Endothelial cell of umbilical vein (primary cell): Measurements from ENCODE around the gene GGA2. TPM values are rescaled to one million over a fixed set of nuclear protein-coding genes. Genes with fewer than 3 reads are reported as not detected.

Experiments used
- BruUV-seq: library from RNA; stranded (reverse); fragments of 400-500 nt; replicated peaks from 2 replicates; lab custom pipeline; 2021; lab: Mats Ljungman, UMichigan
- CTCF ChIA-PET: fragments of 300-600, 350-600 bp; sonication (Branson Sonifier 250); formaldehyde crosslinking; loops from one replicate; lab custom pipeline; 2021; ENCODE audit warnings: antibody characterized with exemption, inconsistent platforms; lab: Charles Lee
- POLR2A ChIA-PET: fragments of 300-600, 350-600 bp; sonication (Branson Sonifier 250); formaldehyde crosslinking; loops from one replicate; lab custom pipeline; 2021; ENCODE audit warnings: antibody characterized with exemption, inconsistent platforms; lab: Charles Lee
- DNase-seq: peaks from one replicate; pipeline ENCODE4 v3.0.0-alpha.2; 2011; ENCODE audit warnings: low read depth, low spot score
- FAIRE-seq: peaks from 2 replicates; lab custom pipeline; 2011; peaks lifted over from hg19 to GRCh38; lab: Jason Lieb, UNC
- H2AFZ ChIP-seq: 2 replicates; pipeline ENCODE4 v1.6.0; 2012; ENCODE audit warnings: low read depth, low read length, control low read depth, inconsistent platforms
- H3K27ac ChIP-seq: 2 replicates; pipeline ENCODE4 v1.5.1; 2011; ENCODE audit warnings: low read depth, mild to moderate bottlenecking, control low read depth, low read length, moderate library complexity; ENCODE audit not compliant: insufficient read depth
- H3K27me3 ChIP-seq, 2 experiments: 2 replicates each; pipeline versions ENCODE4 v1.6.0 to v1.6.1; 2011; ENCODE audit warnings: low read length in 2 of 2, mixed read lengths in 1 of 2; ENCODE audit not compliant: control insufficient read depth in 2 of 2, insufficient read depth in 2 of 2
- H3K36me3 ChIP-seq, 2 experiments: 2 replicates in 1 of 2; 3 replicates in 1 of 2; pipeline ENCODE4 v1.5.1; 2011; ENCODE audit warnings: low read length in 2 of 2, mild to moderate bottlenecking in 1 of 2, moderate library complexity in 1 of 2; ENCODE audit not compliant: control insufficient read depth in 2 of 2, insufficient read depth in 2 of 2; ENCODE audit errors: extremely low read depth in 1 of 2
- H3K4me1 ChIP-seq: 3 replicates; pipeline ENCODE4 v1.5.1; 2011; ENCODE audit warnings: mild to moderate bottlenecking, low read length; ENCODE audit not compliant: control insufficient read depth, insufficient read depth; ENCODE audit errors: extremely low read depth
- H3K4me2 ChIP-seq: 2 replicates; pipeline ENCODE4 v1.6.1; 2011; ENCODE audit warnings: low read length, control low read depth, mixed read lengths; ENCODE audit not compliant: insufficient read depth
- H3K4me3 ChIP-seq, 3 experiments: fragments of 200-600 bp in 1 of 3; sonication (generic), shearing (Covaris generic) in 1 of 3; replicated peaks in 1 of 3; 2 replicates each; pipeline ENCODE4 v1.5.1; 2011 to 2016; ENCODE audit warnings: control low read depth in 3 of 3, low read length in 3 of 3, mild to moderate bottlenecking in 2 of 3, inconsistent platforms in 1 of 3, low read depth in 1 of 3, moderate library complexity in 1 of 3; ENCODE audit not compliant: insufficient read depth in 1 of 3
- H3K79me2 ChIP-seq: 2 replicates; pipeline ENCODE4 v1.6.0; 2012; ENCODE audit warnings: low read length, inconsistent platforms; ENCODE audit not compliant: control insufficient read depth, insufficient read depth
- H3K9ac ChIP-seq: replicated peaks from 2 replicates; pipeline ENCODE3; 2011; ENCODE audit warnings: low read length, control low read depth; ENCODE audit not compliant: insufficient read depth; ENCODE audit errors: extremely low read depth
- H3K9me1 ChIP-seq: replicated peaks from 3 replicates; pipeline ENCODE4 v1.6.0; 2011; ENCODE audit warnings: mild to moderate bottlenecking, low read length; ENCODE audit not compliant: control insufficient read depth, insufficient read depth; ENCODE audit errors: extremely low read depth
- H3K9me3 ChIP-seq: replicated peaks from 2 replicates; pipeline ENCODE4 v1.5.1; 2012; ENCODE audit warnings: low read length, inconsistent platforms; ENCODE audit not compliant: control insufficient read depth, insufficient read depth
- H4K20me1 ChIP-seq: replicated peaks from 2 replicates; pipeline ENCODE3; 2011; ENCODE audit warnings: mild to moderate bottlenecking, low read length; ENCODE audit not compliant: control insufficient read depth, insufficient read depth; ENCODE audit errors: extremely low read depth
- CTCF ChIP-seq, 2 donors: IDR thresholded peaks; 1 replicate in 1 of 2; 2 replicates in 1 of 2; pipeline ENCODE4 v1.5.1; 2011; ENCODE audit warnings: low read length in 2 of 2, mild to moderate bottlenecking in 2 of 2, moderate library complexity in 2 of 2, control low read depth in 1 of 2, inconsistent platforms in 1 of 2, low read depth in 1 of 2; ENCODE audit not compliant: insufficient read depth in 1 of 2; ENCODE audit errors: extremely low read depth in 1 of 2
- FOS ChIP-seq: IDR thresholded peaks from 2 replicates; pipeline ENCODE4 v1.6.1; 2011; ENCODE audit warnings: mild to moderate bottlenecking, low read length, moderate library complexity, borderline replicate concordance; ENCODE audit not compliant: insufficient read depth
- GATA2 ChIP-seq: IDR thresholded peaks from 2 replicates; pipeline ENCODE4 v1.7.0; 2011; ENCODE audit warnings: low read depth, mild to moderate bottlenecking, moderate library complexity, mixed read lengths, low read length; ENCODE audit not compliant: insufficient read length, insufficient read depth
- dilution Hi-C: fragments of 300-500 bp; cut with MboI; formaldehyde crosslinking; loops from one replicate; pipeline ENCODE4 v1.15.0; 2019; ENCODE audit warnings: low sequenced_read_pairs; ENCODE audit not compliant: extremely low pct_ligation_motif_present
- intact Hi-C: fragments of 100-400 bp; cut with micrococcal nuclease; formaldehyde crosslinking; loops from one replicate; pipeline ENCODE4 v1.10.0; 2022
- polyA plus RNA-seq, 4 experiments: library from polyadenylated mRNA; depleted of rRNA in 3 of 4; stranded (reverse) in 3 of 4; unstranded in 1 of 4; fragments of >200 nt; gene quantifications; 2 replicates each; pipeline versions ENCODE4 v1.2.1 to v1.2.3, GENCODE V29; 2011 to 2012; ENCODE audit warnings: missing spikeins in 1 of 4
- total RNA-seq: library from RNA; stranded (reverse); gene quantifications from 2 replicates; pipeline ENCODE4 v1.2.3, GENCODE V29; 2021

The GGA2 gene
- total and polyA plus RNA-seq, 2 donors (not counting 3 experiments of a cell fraction or from before 2014, with no cell fraction given) = 33.3 to 73.1 TPM

- TF ChIP-seq CTCF (IDR thresholded peaks at IDR 0.05; ENCODE audit: extremely low read depth in 1 of 2, insufficient read depth in 1 of 2, low read depth in 1 of 2, low read length in 2 of 2) (peak; percentile 89 to 96), FOS (no peak)
- Histone ChIP-seq H3K9me1 (no peaks in the 10 kb centered on the region), H3K27me3 (no peaks in the 10 kb centered on the region), H3K79me2 (no peaks in the 10 kb centered on the region), H4K20me1 (no peaks in the 10 kb centered on the region), H3K4me1 (no peaks in the 10 kb centered on the region), H3K36me3 (peaks cover 8 to 10% of the 10 kb centered on the region in 2 experiments), H2AFZ (no peak overlapping the region), H3K9me3 (no peaks in the 10 kb centered on the region), H3K4me3 (no peak overlapping the region), H3K4me2 (no peak overlapping the region), H3K27ac (no peak overlapping the region), H3K9ac (no peak overlapping the region)
- intact Hi-C loops (loop anchor here (2.0 kb wide), 2 partner anchors 139 to 375 kb away; no protein-coding TSS in a partner anchor), dilution Hi-C loops (no loop called here)
- DNase-seq = peak; percentile 81
- no TSS peak for BruUV-seq
- CTCF ChIA-PET = interaction anchor here (0.6 to 7.3 kb wide), 90 partner anchors 10 to 618 kb away, joined by 3 to 371 read pairs (median 5); partner anchors contain the start of genes COG7, GGA2, SCNN1G and UBFD1
- POLR2A ChIA-PET = interaction anchor here (0.6 to 1.5 kb wide), 2 partner anchors 12 to 500 kb away, joined by 3 to 4 read pairs; no protein-coding TSS in a partner anchor
- peak; percentile 62 for FAIRE-seq
Observed at GRCh38 chr16:23435500-23435899, 74.8 kb downstream of the GGA2 start.

DNA sequence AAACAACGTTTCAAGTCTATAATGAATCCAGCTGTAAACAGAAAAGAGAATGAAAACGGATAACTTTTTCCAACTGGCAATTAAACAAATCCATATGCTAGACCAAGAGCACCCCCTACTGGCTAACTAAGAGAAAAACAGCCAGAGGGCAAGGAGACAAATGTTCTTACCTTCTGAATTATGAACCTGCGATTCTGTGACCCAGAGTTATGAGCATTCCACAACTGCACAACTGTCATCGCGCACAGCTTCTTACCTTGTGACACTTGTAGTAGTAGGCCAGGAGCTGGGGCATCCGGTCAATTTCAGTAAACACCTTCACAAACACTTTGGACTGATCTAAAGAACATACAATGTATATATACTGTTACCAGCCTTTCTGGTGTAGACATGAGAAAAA, 75.9 kb downstream of the GGA2 start:
- no peaks in the 10 kb centered on the region for H3K79me2 ChIP-seq
- CTCF ChIA-PET = interaction anchor here (0.7 to 7.3 kb wide), 32 partner anchors 8 to 534 kb away, joined by 3 to 371 read pairs (median 4); partner anchors contain the start of genes SCNN1G and USP31
- no peak overlapping the region for H3K27ac ChIP-seq
- no peaks in the 10 kb centered on the region for H3K27me3 ChIP-seq
- BruUV-seq = no TSS peak
- no peaks in the 10 kb centered on the region for H4K20me1 ChIP-seq
- H3K9me1 ChIP-seq = no peaks in the 10 kb centered on the region
- peaks cover 8 to 10% of the 10 kb centered on the region in 2 experiments for H3K36me3 ChIP-seq
- no peaks in the 10 kb centered on the region for H3K4me1 ChIP-seq
- FAIRE-seq = peak; percentile 68
- dilution Hi-C loops = no loop called here
- POLR2A ChIA-PET = no interaction called here
- H2AFZ ChIP-seq = no peak overlapping the region
- TF ChIP-seq GATA2 (no peak), CTCF (IDR thresholded peaks at IDR 0.05; ENCODE audit: extremely low read depth in 1 of 2, insufficient read depth in 1 of 2, low read depth in 1 of 2, low read length in 2 of 2) (peak; percentile 64 to 70)
- peak; percentile 72 for DNase-seq
- H3K9ac ChIP-seq = no peak overlapping the region
- H3K4me3 ChIP-seq = no peak overlapping the region
- H3K4me2 ChIP-seq = no peak overlapping the region
- intact Hi-C loops = loop anchor here (1.0 to 5.0 kb wide), 7 partner anchors 42 to 535 kb away; partner anchors contain the start of gene SCNN1G
- H3K9me3 ChIP-seq = no peaks in the 10 kb centered on the region
